HEK293T (cell line): Measurements from ENCODE around the gene HS1BP3.

Experiments
- CTCF ChIA-PET: fragments of 350-600 bp; formaldehyde crosslinking; extraction: SDS; loops from one replicate; lab custom pipeline; 2021; ENCODE audit warnings: antibody characterized with exemption, inconsistent platforms; lab: Yijun Ruan, JAX
- POLR2A ChIA-PET: fragments of 350-600 bp; formaldehyde crosslinking; extraction: SDS; loops from one replicate; lab custom pipeline; 2020; ENCODE audit warnings: antibody characterized with exemption, inconsistent platforms; lab: Yijun Ruan, JAX
- DNase-seq: peaks from one replicate; pipeline ENCODE4 v3.0.0; 2012; ENCODE audit warnings: mixed read lengths; ENCODE audit errors: extremely low spot score
- ARNT ChIP-seq: fragments of 450-650 bp; IDR thresholded peaks from 2 replicates; pipeline ENCODE4 v1.6.1; 2017; ENCODE audit warnings: mild to moderate bottlenecking
- BHLHE40 ChIP-seq: fragments of 450-650 bp; IDR thresholded peaks from 2 replicates; pipeline ENCODE4 v1.6.1; 2016; ENCODE audit warnings: mild to moderate bottlenecking, moderate library complexity, borderline replicate concordance
- CTBP1 ChIP-seq: fragments of 450-650 bp; IDR thresholded peaks from 2 replicates; pipeline ENCODE4 v1.6.1; 2016; ENCODE audit warnings: borderline replicate concordance
- ELF4 ChIP-seq: fragments of 450-650 bp; IDR thresholded peaks from 2 replicates; pipeline ENCODE4 v1.6.1; 2017; ENCODE audit warnings: antibody characterized with exemption
- FOXK2 ChIP-seq: fragments of 450-650 bp; IDR thresholded peaks from 2 replicates; pipeline ENCODE4 v1.6.1; 2016; ENCODE audit warnings: mild to moderate bottlenecking
- FOXM1 ChIP-seq: fragments of 450-650 bp; IDR thresholded peaks from 2 replicates; pipeline ENCODE4 v1.6.1; 2017; ENCODE audit warnings: mild to moderate bottlenecking, borderline replicate concordance
- HDGF ChIP-seq: fragments of 450-650 bp; IDR thresholded peaks from 2 replicates; pipeline ENCODE4 v1.6.1; 2017; ENCODE audit warnings: antibody characterized with exemption, borderline replicate concordance
- L3MBTL2 ChIP-seq: fragments of 450-650 bp; conservative IDR thresholded peaks from 2 replicates; pipeline ENCODE4 v1.6.1; 2016; ENCODE audit warnings: mild to moderate bottlenecking
- LEF1 ChIP-seq: fragments of 450-650 bp; IDR thresholded peaks from 2 replicates; pipeline ENCODE4 v1.6.1; 2017; ENCODE audit warnings: mild to moderate bottlenecking, borderline replicate concordance
- NFRKB ChIP-seq: fragments of 450-650 bp; IDR thresholded peaks from 2 replicates; pipeline ENCODE4 v1.6.1; 2016; ENCODE audit warnings: mild to moderate bottlenecking, moderate library complexity
- PKNOX1 ChIP-seq: fragments of 450-650 bp; IDR thresholded peaks from 2 replicates; pipeline ENCODE4 v1.6.1; 2016
- SP1 ChIP-seq: fragments of 450-650 bp; IDR thresholded peaks from 2 replicates; pipeline ENCODE4 v1.6.1; 2017
- SUZ12 ChIP-seq: fragments of 450-650 bp; IDR thresholded peaks from 2 replicates; pipeline ENCODE4 v1.6.1; 2016; ENCODE audit warnings: mild to moderate bottlenecking
- TARDBP ChIP-seq: fragments of 450-650 bp; IDR thresholded peaks from 2 replicates; pipeline ENCODE4 v1.6.1; 2016
- ZNF384 ChIP-seq: fragments of 450-650 bp; IDR thresholded peaks from 2 replicates; pipeline ENCODE4 v1.6.1; 2016

The HS1BP3 gene

GRCh38 chr2:20682167-20682920 is 31.4 kb upstream of the HS1BP3 start:
- ChIA-PET POLR2A (no interaction called here), CTCF (no interaction called here)
- peak; percentile 48 for DNase-seq
- TF ChIP-seq PKNOX1 = peak; percentile 39; the same call in 1 of the 2 replicates
- no peak for TF ChIP-seq L3MBTL2

DNA sequence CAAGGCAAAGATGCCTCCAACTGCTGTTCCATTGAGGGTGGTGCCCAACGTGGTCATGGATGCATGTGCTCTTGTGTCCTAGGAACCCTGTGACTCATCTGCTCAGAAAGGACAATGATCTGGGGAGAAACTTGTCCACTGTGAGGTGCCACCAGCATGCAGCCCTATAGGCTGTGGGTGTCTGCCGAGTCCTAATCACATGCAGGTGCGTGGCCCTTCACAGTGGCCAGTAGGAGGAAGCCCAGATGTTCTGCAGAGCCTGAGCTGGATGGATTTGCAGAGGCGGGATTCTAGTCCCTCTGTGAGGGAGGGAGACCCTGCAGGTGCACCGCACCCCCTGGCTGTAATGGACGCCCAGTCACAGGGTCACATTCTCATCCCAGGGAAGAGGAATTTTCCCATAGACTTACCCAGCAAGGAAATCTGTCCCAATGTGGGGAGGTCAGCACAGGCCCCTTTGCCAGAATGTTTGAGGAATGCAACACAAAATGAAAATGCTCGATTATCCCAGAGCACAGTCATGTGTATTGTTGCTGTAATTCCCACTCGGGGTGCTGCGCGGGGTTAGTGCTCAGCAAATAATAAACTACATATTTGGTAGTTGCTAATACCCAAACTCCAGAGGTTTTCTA is 30.0 kb upstream of the HS1BP3 start:
- CTCF ChIA-PET = no interaction called here
- POLR2A ChIA-PET = no interaction called here
- TF ChIP-seq HDGF (no peak), CTBP1 (no peak), ELF4 (no peak), FOXM1 (no peak), L3MBTL2 (no peak), TARDBP (no peak), ZNF384 (no peak), ARNT (no peak), BHLHE40 (no peak), LEF1 (no peak), PKNOX1 (no peak)
- no peak for DNase-seq

GRCh38 chr2:20678780-20679179 is 27.9 kb upstream of the HS1BP3 start:
- TF ChIP-seq CTBP1 = no peak
- TF ChIP-seq BHLHE40 = no peak
- no peak for TF ChIP-seq ELF4
- TF ChIP-seq ARNT = no peak
- POLR2A ChIA-PET = interaction anchor here (1.4 kb wide), 1 partner anchor 144 kb away, joined by 3 read pairs; the partner anchor contains the start of gene LDAH
- DNase-seq = no peak
- CTCF ChIA-PET = interaction anchor here (0.6 to 0.8 kb wide), 2 partner anchors 17 to 72 kb away, joined by 3 read pairs; no protein-coding TSS in a partner anchor

DNA sequence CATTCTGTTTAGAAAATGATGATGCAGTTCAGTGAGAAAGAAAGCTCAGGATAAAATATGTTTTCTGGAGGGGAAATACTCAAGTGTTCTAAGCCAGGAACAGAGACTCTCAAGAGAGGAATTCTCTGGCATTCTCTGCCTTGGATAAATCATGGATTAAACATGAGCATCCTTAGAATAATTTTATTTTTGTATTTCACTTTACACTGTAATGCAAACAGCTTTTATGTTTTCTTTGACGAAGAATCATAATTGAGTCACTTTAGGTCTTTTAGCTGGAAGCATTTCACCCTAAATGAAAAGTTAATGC is 27.1 kb upstream of the HS1BP3 start:
- TF ChIP-seq TARDBP (no peak), L3MBTL2 (no peak), SUZ12 (no peak), CTBP1 (no peak), ELF4 (no peak), FOXM1 (no peak), BHLHE40 (no peak), ZNF384 (no peak), SP1 (no peak), PKNOX1 (no peak), FOXK2 (no peak), ARNT (no peak), NFRKB (no peak), HDGF (no peak)
- ChIA-PET POLR2A (interaction anchor here (1.2 to 1.4 kb wide), 2 partner anchors 145 to 231 kb away, joined by 3 to 4 read pairs; partner anchors contain the start of genes LDAH and RHOB), CTCF (interaction anchor here (1.7 to 3.6 kb wide), 3 partner anchors 11 to 16 kb away, joined by 7 to 17 read pairs (median 14); partner anchors contain the start of gene GDF7)
- DNase-seq = no peak

GRCh38 chr2:20677301-20678085 is 26.6 kb upstream of the HS1BP3 start:
- ChIA-PET POLR2A (interaction anchor here (1.2 to 1.4 kb wide), 2 partner anchors 145 to 230 kb away, joined by 3 to 4 read pairs; partner anchors contain the start of genes LDAH and RHOB), CTCF (interaction anchor here (1.4 to 3.6 kb wide), 4 partner anchors 11 to 26 kb away, joined by 5 to 17 read pairs (median 10); partner anchors contain the start of genes GDF7 and HS1BP3)
- DNase-seq = no peak
- no peak for TF ChIP-seq SP1
